Smooth muscle cell (in vitro differentiated cells): ENCODE measurements around the gene PGS1. TPM values are rescaled to one million over a fixed set of nuclear protein-coding genes. Genes with fewer than 3 reads are reported as not detected.

Experiments
- DNase-seq: peaks from one replicate; lab custom pipeline; 2025; ENCODE audit not compliant: unreplicated experiment; lab: John Stamatoyannopoulos, UW
- H2AFZ ChIP-seq: fragments of 200-600 bp; sonication (generic); 2 replicates; pipeline ENCODE4 v1.6.0; 2016; ENCODE audit warnings: antibody characterized with exemption, low read depth, mild to moderate bottlenecking
- H3F3A ChIP-seq: fragments of 200-600 bp; sonication (generic); 2 replicates; pipeline ENCODE4 v1.6.0; 2017; ENCODE audit warnings: antibody characterized with exemption, low read depth
- H3K27ac ChIP-seq: fragments of 200-600 bp; sonication (generic); 2 replicates; pipeline ENCODE4 v1.5.1; 2016; ENCODE audit warnings: low read depth, mild to moderate bottlenecking
- H3K27me3 ChIP-seq: fragments of 200-600 bp; sonication (generic); 2 replicates; pipeline ENCODE4 v1.6.1; 2016; ENCODE audit warnings: low read depth, mild to moderate bottlenecking
- H3K36me3 ChIP-seq: fragments of 200-600 bp; sonication (generic); 2 replicates; pipeline ENCODE4 v1.5.1; 2016; ENCODE audit warnings: low read depth
- H3K4me1 ChIP-seq: fragments of 200-600 bp; sonication (generic); 2 replicates; pipeline ENCODE4 v1.5.1; 2016; ENCODE audit warnings: low read depth
- H3K4me2 ChIP-seq: fragments of 200-600 bp; sonication (generic); 2 replicates; pipeline ENCODE4 v1.6.0; 2016; ENCODE audit warnings: mild to moderate bottlenecking
- H3K4me3 ChIP-seq: fragments of 200-600 bp; sonication (generic); 2 replicates; pipeline ENCODE4 v1.5.1; 2016; ENCODE audit warnings: mild to moderate bottlenecking
- H3K79me2 ChIP-seq: fragments of 200-600 bp; sonication (generic); 2 replicates; pipeline ENCODE4 v1.6.0; 2016; ENCODE audit warnings: low read depth, mild to moderate bottlenecking
- H3K9ac ChIP-seq: fragments of 200-600 bp; sonication (generic); 2 replicates; pipeline ENCODE4 v1.6.0; 2016; ENCODE audit warnings: low read depth
- H3K9me3 ChIP-seq: fragments of 200-600 bp; sonication (generic); replicated peaks from 2 replicates; pipeline ENCODE4 v1.5.1; 2016; ENCODE audit warnings: low read depth
- H4K20me1 ChIP-seq: fragments of 200-600 bp; sonication (generic); 2 replicates; pipeline ENCODE4 v1.6.0; 2016; ENCODE audit warnings: low read depth
- CTCF ChIP-seq: fragments of 200-600 bp; sonication (generic); IDR thresholded peaks from 2 replicates; pipeline ENCODE4 v1.5.1; 2017; ENCODE audit warnings: borderline replicate concordance, mild to moderate bottlenecking, antibody characterized with exemption; ENCODE audit not compliant: insufficient read depth, poor library complexity, severe bottlenecking
- WGBS: methylation state at CpG from one replicate; pipeline ENCODE4 v1.1.7; 2016; ENCODE audit warnings: low lambda C conversion rate; 5-methylcytosine and 5-hydroxymethylcytosine counted together
- polyA plus RNA-seq: library from polyadenylated mRNA; unstranded; fragments of >200 nt; fragmentation: Nextera tagmentation; extraction: Ambion mirVana; gene quantifications from 2 replicates; pipeline ENCODE4 v1.2.1, GENCODE V29; 2016
- total RNA-seq: library from RNA; depleted of rRNA; stranded (reverse); fragments of >200 nt; gene quantifications from 2 replicates; pipeline ENCODE4 v1.2.3, GENCODE V29; 2014

The PGS1 gene
- total and polyA plus RNA-seq, 2 experiments from 2014 or later, result 22.6 to 29.9 TPM

- peaks cover 7% of the 10 kb centered on the region for H4K20me1 ChIP-seq
- peak overlapping the region; percentile 96 for H3K9ac ChIP-seq
- TF ChIP-seq CTCF, result no peak
- 2% methylated on average over 9 of the region's 9 CpGs for WGBS
- H3K9me3 ChIP-seq, result no peaks in the 10 kb centered on the region
- H3K4me2 ChIP-seq, result peak overlapping the region; percentile 77
- peak overlapping the region; percentile 100 for H3K27ac ChIP-seq
- H3K4me1 ChIP-seq, result peaks cover 42% of the 10 kb centered on the region
- peaks cover 63% of the 10 kb centered on the region for H3F3A ChIP-seq
- H2AFZ ChIP-seq, result no peak overlapping the region
- peaks cover 14% of the 10 kb centered on the region for H3K79me2 ChIP-seq
- DNase-seq, result peak; percentile 32
- H3K4me3 ChIP-seq, result no peak overlapping the region
- H3K36me3 ChIP-seq, result no peaks in the 10 kb centered on the region
- no peaks in the 10 kb centered on the region for H3K27me3 ChIP-seq
Measured at GRCh38 chr17:78375401-78376151, 2.9 kb upstream of the PGS1 start.

- peaks cover 59% of the 10 kb centered on the region for H3F3A ChIP-seq
- H4K20me1 ChIP-seq, result peaks cover 13% of the 10 kb centered on the region
- H2AFZ ChIP-seq, result no peak overlapping the region
- no peak for DNase-seq
- no peaks in the 10 kb centered on the region for H3K9me3 ChIP-seq
- no peak overlapping the region for H3K4me3 ChIP-seq
- H3K4me1 ChIP-seq, result peaks cover 44% of the 10 kb centered on the region
- H3K79me2 ChIP-seq, result peaks cover 20% of the 10 kb centered on the region
- 72% methylated on average over 5 of the region's 5 CpGs for WGBS
- peak overlapping the region; percentile 77 for H3K4me2 ChIP-seq
- TF ChIP-seq CTCF, result no peak
- H3K9ac ChIP-seq, result peak overlapping the region; percentile 96
- H3K27me3 ChIP-seq, result no peaks in the 10 kb centered on the region
- H3K36me3 ChIP-seq, result no peaks in the 10 kb centered on the region
- H3K27ac ChIP-seq, result peak overlapping the region; percentile 100
Measured at GRCh38 chr17:78376161-78376560, 2.3 kb upstream of the PGS1 start.

- DNase-seq, result no peak
- 77% methylated on average over 14 of the region's 14 CpGs for WGBS
- H3K79me2 ChIP-seq, result peaks cover 37% of the 10 kb centered on the region
- H3K27me3 ChIP-seq, result no peaks in the 10 kb centered on the region
- peak overlapping the region; percentile 100 for H3K27ac ChIP-seq
- H3F3A ChIP-seq, result peaks cover 55% of the 10 kb centered on the region
- H3K9me3 ChIP-seq, result no peaks in the 10 kb centered on the region
- no peak for TF ChIP-seq CTCF
- no peaks in the 10 kb centered on the region for H3K36me3 ChIP-seq
- peak overlapping the region; percentile 80 for H3K4me2 ChIP-seq
- peak overlapping the region; percentile 59 for H2AFZ ChIP-seq
- peaks cover 42% of the 10 kb centered on the region for H3K4me1 ChIP-seq
- peak overlapping the region; percentile 96 for H3K9ac ChIP-seq
- peak overlapping the region; percentile 82 for H3K4me3 ChIP-seq
- peaks cover 24% of the 10 kb centered on the region for H4K20me1 ChIP-seq
Measured at GRCh38 chr17:78377858-78378224, 608 bp upstream of the PGS1 start.

- WGBS, result 4% methylated on average over 7 of the region's 7 CpGs
- Histone ChIP-seq H3K9ac (peak overlapping the region; percentile 96), H3K79me2 (peaks cover 47% of the 10 kb centered on the region), H3K36me3 (no peaks in the 10 kb centered on the region), H4K20me1 (peaks cover 30% of the 10 kb centered on the region), H3K27ac (peak overlapping the region; percentile 100), H2AFZ (no peak overlapping the region), H3K4me2 (peak overlapping the region; percentile 80), H3K4me1 (peaks cover 46% of the 10 kb centered on the region), H3K27me3 (no peaks in the 10 kb centered on the region), H3F3A (peaks cover 56% of the 10 kb centered on the region), H3K9me3 (no peaks in the 10 kb centered on the region), H3K4me3 (peak overlapping the region; percentile 82)
- no peak for DNase-seq
- no peak for TF ChIP-seq CTCF
Measured at GRCh38 chr17:78379131-78379491, 662 bp downstream of the PGS1 start.
